ENCODE data around the gene HBM. TPM values are rescaled to one million over a fixed set of nuclear protein-coding genes. Genes with fewer than 3 reads are reported as not detected.
"Not testable (repeated sequence)": the region's sequence is repeated elsewhere in the genome, so short reads cannot be mapped to it uniquely, and the experiment has no call there.

The HBM gene
- total RNA-seq, 1 donor, result not detected

GRCh38 chr16:155031-155398 lies 10.8 kb upstream of the HBM start:
- H3K4me3 ChIP-seq (ENCODE audit: low read depth, low read length), result no peak overlapping the region
- TF ChIP-seq CTCF (IDR thresholded peaks at IDR 0.05; ENCODE audit: insufficient read depth, low read length), result no peak
- no peak for DNase-seq (ENCODE audit: low read depth)

GRCh38 chr16:159136-159849 lies 6.5 kb upstream of the HBM start:
- TF ChIP-seq CTCF (IDR thresholded peaks at IDR 0.05; ENCODE audit: insufficient read depth, low read length), result no peak
- H3K4me3 ChIP-seq (ENCODE audit: low read depth, low read length), result no peak overlapping the region
- no peak for DNase-seq (ENCODE audit: low read depth)

- not testable (repeated sequence) for H3K4me3 ChIP-seq (ENCODE audit: low read depth, low read length); DNase-seq (ENCODE audit: low read depth)
Measured at GRCh38 chr16:160242-160641, 5.5 kb upstream of the HBM start.

- TF ChIP-seq CTCF (IDR thresholded peaks at IDR 0.05; ENCODE audit: insufficient read depth, low read length), result no peak
- DNase-seq (ENCODE audit: low read depth), result no peak
- no peak overlapping the region for H3K4me3 ChIP-seq (ENCODE audit: low read depth, low read length)
Measured at GRCh38 chr16:160691-161190, 5.0 kb upstream of the HBM start.

- TF ChIP-seq CTCF (IDR thresholded peaks at IDR 0.05; ENCODE audit: insufficient read depth, low read length), result no peak
- no peak overlapping the region for H3K4me3 ChIP-seq (ENCODE audit: low read depth, low read length)
- no peak for DNase-seq (ENCODE audit: low read depth)
Measured at GRCh38 chr16:162271-162991, 3.3 kb upstream of the HBM start.

- not testable (repeated sequence) for H3K4me3 ChIP-seq (ENCODE audit: low read depth, low read length); DNase-seq (ENCODE audit: low read depth)
Measured at GRCh38 chr16:163139-163538, 2.6 kb upstream of the HBM start.

GRCh38 chr16:163696-164095 lies 2.1 kb upstream of the HBM start:
- not testable (repeated sequence) for H3K4me3 ChIP-seq (ENCODE audit: low read depth, low read length); DNase-seq (ENCODE audit: low read depth)

GRCh38 chr16:164134-164823 lies 1.5 kb upstream of the HBM start:
- H3K4me3 ChIP-seq (ENCODE audit: low read depth, low read length); DNase-seq (ENCODE audit: low read depth): not testable (repeated sequence)

Data from fibroblast of the aortic adventitia (primary cell).